RWPE2 (cell line): ENCODE data around the gene CBX4.
A peak's percentile ranks its signal among the peaks of the same experiment; 100 is the strongest.
"Not testable (repeated sequence)": the region's sequence is repeated elsewhere in the genome, so short reads cannot be mapped to it uniquely, and the experiment has no call there.

Experiments
- ATAC-seq: fragments of 200-7000 bp; cut with Tn5 transposase; 3 replicates; pipeline ENCODE4 v1.9.1; 2021; ENCODE audit warnings: low read depth
- DNase-seq: peaks from one replicate; pipeline ENCODE4 v3.0.0-alpha.2; 2020; ENCODE audit warnings: low spot score
- H3K27ac ChIP-seq: fragments of 450-650 bp; 2 replicates; pipeline ENCODE4 v1.5.1; 2017; ENCODE audit warnings: mild to moderate bottlenecking; ENCODE audit not compliant: poor library complexity, severe bottlenecking
- H3K27me3 ChIP-seq: fragments of 250-450 bp; sonication (Bioruptor Pico); 2 replicates; pipeline ENCODE4 v1.5.1; 2021; ENCODE audit warnings: mild to moderate bottlenecking, moderate library complexity; ENCODE audit not compliant: insufficient read depth, poor library complexity, severe bottlenecking
- H3K36me3 ChIP-seq: fragments of 250-450 bp; sonication (Bioruptor Pico); 2 replicates; pipeline ENCODE4 v1.5.1; 2020; ENCODE audit warnings: low read depth, mild to moderate bottlenecking, moderate library complexity
- H3K4me1 ChIP-seq: fragments of 250-450 bp; sonication (Bioruptor Pico); 2 replicates; pipeline ENCODE4 v1.5.1; 2021; ENCODE audit warnings: mild to moderate bottlenecking, moderate library complexity; ENCODE audit not compliant: insufficient read depth, poor library complexity, severe bottlenecking
- H3K4me3 ChIP-seq: fragments of 250-450 bp; sonication (Bioruptor Pico); 2 replicates; pipeline ENCODE4 v1.5.1; 2021; ENCODE audit warnings: mild to moderate bottlenecking, moderate library complexity; ENCODE audit not compliant: severe bottlenecking
- H3K9me3 ChIP-seq: fragments of 250-450 bp; sonication (Bioruptor Pico); 2 replicates; pipeline ENCODE4 v1.5.1; 2021; ENCODE audit warnings: mild to moderate bottlenecking, moderate library complexity; ENCODE audit not compliant: severe bottlenecking
- TF ChIP-seq, protein P1 (sequence below): fragments of 450-650 bp; IDR thresholded peaks from one replicate; pipeline ENCODE4 v1.5.1; 2017; ENCODE audit warnings: mild to moderate bottlenecking, moderate library complexity; ENCODE audit not compliant: poor library complexity, severe bottlenecking

Gene CBX4

DNA sequence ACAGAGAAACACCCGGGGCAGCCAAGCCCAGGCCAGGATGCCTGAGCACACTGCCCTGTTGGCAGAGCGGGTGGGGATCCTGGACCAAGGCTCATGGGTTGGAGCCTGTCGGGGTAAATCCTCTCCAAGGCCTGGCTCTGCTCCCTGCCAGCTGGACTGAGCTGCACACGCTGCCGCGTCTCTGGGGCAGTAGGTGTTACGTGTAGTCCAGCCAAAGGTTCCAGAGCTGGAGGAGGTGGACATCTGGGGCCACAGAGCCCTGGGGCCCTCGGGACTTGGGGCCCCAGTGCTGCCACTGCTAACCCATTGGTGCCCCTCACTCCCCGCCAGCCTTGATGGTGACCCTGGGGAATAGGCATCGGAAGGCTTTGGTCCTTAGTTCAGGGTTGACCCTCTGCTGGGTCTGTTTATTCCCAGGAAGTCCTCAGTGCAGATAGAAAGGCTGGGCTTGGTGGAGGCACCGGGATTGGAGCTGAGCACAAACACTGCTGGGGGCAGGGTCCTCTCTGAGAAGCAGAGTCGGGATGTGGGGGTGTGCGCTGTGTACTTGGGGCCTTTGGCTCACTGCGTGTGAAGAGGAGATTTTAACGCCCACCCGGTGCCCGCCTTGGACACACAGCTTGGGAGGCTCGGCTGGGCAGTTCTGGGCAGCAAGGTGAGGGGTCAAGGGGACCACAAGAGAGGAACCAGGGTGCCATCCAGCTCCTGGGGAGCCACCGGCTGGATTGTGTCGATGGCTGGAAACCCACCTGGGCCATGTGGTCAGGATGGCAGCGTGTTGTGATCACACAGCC lies 16.3 kb upstream of the CBX4 start:
- TF ChIP-seq, protein P1, sequence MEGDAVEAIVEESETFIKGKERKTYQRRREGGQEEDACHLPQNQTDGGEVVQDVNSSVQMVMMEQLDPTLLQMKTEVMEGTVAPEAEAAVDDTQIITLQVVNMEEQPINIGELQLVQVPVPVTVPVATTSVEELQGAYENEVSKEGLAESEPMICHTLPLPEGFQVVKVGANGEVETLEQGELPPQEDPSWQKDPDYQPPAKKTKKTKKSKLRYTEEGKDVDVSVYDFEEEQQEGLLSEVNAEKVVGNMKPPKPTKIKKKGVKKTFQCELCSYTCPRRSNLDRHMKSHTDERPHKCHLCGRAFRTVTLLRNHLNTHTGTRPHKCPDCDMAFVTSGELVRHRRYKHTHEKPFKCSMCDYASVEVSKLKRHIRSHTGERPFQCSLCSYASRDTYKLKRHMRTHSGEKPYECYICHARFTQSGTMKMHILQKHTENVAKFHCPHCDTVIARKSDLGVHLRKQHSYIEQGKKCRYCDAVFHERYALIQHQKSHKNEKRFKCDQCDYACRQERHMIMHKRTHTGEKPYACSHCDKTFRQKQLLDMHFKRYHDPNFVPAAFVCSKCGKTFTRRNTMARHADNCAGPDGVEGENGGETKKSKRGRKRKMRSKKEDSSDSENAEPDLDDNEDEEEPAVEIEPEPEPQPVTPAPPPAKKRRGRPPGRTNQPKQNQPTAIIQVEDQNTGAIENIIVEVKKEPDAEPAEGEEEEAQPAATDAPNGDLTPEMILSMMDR = no peak
- Histone ChIP-seq H3K4me1 (peaks cover 21% of the 10 kb centered on the region), H3K4me3 (no peak overlapping the region), H3K9me3 (no peaks in the 10 kb centered on the region), H3K27me3 (no peaks in the 10 kb centered on the region), H3K27ac (no peak overlapping the region), H3K36me3 (no peaks in the 10 kb centered on the region)
- DNase-seq = peak; percentile 61
- no peak for ATAC-seq

DNA sequence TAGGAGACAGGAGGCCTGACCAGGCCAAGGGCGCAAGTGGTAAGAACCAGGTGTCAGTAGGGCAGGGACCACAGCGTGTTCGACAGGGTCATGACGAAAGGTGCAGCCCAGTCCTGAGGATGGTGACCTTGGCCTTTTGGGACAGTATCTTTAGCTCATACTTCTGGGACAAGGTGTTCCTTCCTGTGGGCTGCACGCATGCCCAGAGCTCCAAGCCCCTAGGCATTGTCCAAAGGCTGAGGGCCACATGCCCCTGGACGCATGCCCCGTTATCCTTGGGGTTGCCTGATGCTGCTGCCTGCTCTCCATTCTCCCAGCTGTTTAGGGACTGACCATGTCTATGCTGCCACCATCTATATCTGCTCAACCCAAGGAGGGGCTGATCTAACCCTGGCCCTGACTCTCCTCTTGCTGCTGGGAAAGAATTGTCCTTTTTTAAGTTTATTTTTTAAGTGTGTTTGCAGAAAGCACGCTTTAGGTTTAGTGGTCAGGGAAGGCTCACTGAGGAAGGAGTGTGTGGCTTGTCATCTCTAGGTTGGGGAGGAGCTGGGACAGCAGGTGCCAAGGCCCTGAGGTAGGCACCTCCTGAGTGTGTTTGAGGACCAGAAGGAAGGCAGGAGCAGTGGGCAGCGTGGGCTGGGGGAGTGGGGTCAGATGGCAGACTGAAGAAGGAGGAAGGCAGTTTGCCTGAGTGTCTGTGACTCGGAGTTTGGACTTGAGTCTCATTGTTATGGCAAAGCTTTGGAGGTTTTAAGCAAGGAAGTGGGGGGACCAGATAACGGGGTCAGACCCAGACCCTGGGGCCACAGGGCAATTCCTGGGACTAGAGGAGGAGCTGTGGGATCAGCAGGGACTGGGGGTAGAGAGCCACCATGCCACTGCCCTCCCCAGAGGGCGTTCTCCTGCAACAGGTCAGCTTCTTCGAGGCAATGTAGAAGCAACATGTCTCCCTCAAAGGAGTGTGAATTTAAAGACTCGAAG lies 15.1 kb upstream of the CBX4 start:
- Histone ChIP-seq H3K36me3 (no peaks in the 10 kb centered on the region), H3K4me1 (peaks cover 21% of the 10 kb centered on the region), H3K27me3 (no peaks in the 10 kb centered on the region), H3K9me3 (no peaks in the 10 kb centered on the region), H3K4me3 (no peak overlapping the region), H3K27ac (no peak overlapping the region)
- DNase-seq = no peak
- no peak for ATAC-seq
- TF ChIP-seq, protein P1 = no peak

DNA sequence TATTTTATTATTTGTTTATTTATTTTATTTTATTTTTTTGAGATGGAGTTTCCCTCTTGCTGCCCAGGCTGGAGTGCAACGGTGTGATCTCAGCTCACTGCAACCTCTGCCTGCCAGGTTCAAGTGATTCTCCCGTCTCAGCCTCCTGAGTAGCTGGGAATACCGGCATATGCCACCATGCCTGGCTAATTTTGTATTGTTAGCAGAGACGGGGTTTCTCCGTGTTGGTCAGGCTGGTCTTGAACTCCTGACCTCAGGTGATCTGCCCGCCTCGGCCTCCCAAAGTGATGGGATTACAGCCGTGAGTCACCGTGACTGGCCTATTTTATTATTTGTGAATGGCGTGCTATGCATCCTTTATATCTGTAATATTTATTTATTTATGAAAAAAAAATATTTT lies 13.9 kb upstream of the CBX4 start:
- not testable (repeated sequence) for DNase-seq, ATAC-seq, H3K9me3 ChIP-seq, H3K4me3 ChIP-seq, H3K36me3 ChIP-seq, H3K27me3 ChIP-seq
- Histone ChIP-seq H3K4me1 (peaks cover 21% of the 10 kb centered on the region), H3K27ac (peak overlapping the region; percentile 85)

DNA sequence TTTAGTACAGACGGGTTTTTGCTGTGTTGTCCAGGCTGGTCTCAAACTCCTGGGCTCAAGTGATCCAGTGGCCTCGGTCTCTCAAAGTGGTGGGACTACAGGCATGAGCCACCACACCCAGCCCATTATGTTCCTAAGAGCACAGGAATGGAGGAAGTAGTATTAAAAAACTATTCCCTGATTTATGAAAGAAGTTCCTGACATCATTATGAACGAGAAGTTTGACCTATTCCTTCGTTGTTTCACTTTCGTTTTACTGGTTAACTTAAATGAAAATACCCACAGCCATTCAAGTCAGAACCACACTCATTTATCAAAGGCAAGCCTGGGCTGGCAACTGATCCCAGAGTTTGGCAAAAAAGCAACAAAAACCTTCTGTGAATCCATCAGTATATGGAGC lies 13.5 kb upstream of the CBX4 start:
- TF ChIP-seq, protein P1 = no peak
- Histone ChIP-seq H3K9me3 (no peaks in the 10 kb centered on the region), H3K4me3 (peak overlapping the region; percentile 1), H3K36me3 (no peaks in the 10 kb centered on the region), H3K4me1 (peaks cover 21% of the 10 kb centered on the region), H3K27me3 (no peaks in the 10 kb centered on the region), H3K27ac (peak overlapping the region; percentile 85)
- DNase-seq (no peak), ATAC-seq (no peak)

DNA sequence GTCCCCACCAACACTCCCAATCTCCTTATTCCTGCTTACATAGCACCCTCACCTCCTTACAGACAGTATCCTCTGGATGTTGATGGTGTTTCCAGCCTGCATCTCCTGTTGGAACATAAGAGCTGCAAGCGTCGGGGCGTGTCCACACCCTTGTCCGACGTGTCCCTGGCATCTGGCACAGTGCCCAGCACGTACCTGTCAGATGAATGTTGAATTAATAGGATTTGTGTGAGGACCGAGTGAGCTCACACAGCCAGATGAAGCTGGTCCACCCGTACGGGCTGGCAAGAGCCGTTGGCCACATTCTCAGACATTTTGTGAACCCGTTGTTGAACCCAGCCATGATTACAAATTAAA lies 12.2 kb upstream of the CBX4 start:
- Histone ChIP-seq H3K27ac (peak overlapping the region; percentile 85), H3K4me3 (no peak overlapping the region), H3K36me3 (no peaks in the 10 kb centered on the region), H3K4me1 (peaks cover 21% of the 10 kb centered on the region), H3K27me3 (no peaks in the 10 kb centered on the region), H3K9me3 (no peaks in the 10 kb centered on the region)
- DNase-seq = peak; percentile 95
- TF ChIP-seq, protein P1 = no peak
- peak; percentile 60 for ATAC-seq
